GM18907 (cell line): ENCODE results near the gene TEX261.
A peak's percentile ranks its signal among the peaks of the same experiment; 100 is the strongest.

ENCODE experiments used
- ATAC-seq: cut with Tn5 transposase; IDR thresholded peaks from one replicate; pipeline ENCODE4 v1.9.1; 2021; ENCODE audit warnings: mild to moderate bottlenecking, moderate library complexity; ENCODE audit not compliant: unreplicated experiment

Gene TEX261

GRCh38 chr2:70982971-70983370 is 11.7 kb downstream of the TEX261 start:
- ATAC-seq, result no peak

GRCh38 chr2:70981866-70982810 is 12.5 kb downstream of the TEX261 start:
- no peak for ATAC-seq

- no peak for ATAC-seq
These were observed 13.3 kb downstream of the TEX261 start for GRCh38 chr2:70981421-70981820.

- ATAC-seq, result no peak
These were observed 15.0 kb downstream of the TEX261 start for GRCh38 chr2:70979626-70980025.

GRCh38 chr2:70979180-70979488 is 15.5 kb downstream of the TEX261 start:
- ATAC-seq, result no peak

GRCh38 chr2:70978341-70979179 is 16.1 kb downstream of the TEX261 start, which contains the start of gene ANKRD53:
ANKRD53 (plus strand) TSS chr2:70978630; CDS start chr2:70978646, 16 bp downstream.
- no peak for ATAC-seq

GRCh38 chr2:70977605-70978205 is 17.0 kb downstream of the TEX261 start:
- no peak for ATAC-seq

DNA sequence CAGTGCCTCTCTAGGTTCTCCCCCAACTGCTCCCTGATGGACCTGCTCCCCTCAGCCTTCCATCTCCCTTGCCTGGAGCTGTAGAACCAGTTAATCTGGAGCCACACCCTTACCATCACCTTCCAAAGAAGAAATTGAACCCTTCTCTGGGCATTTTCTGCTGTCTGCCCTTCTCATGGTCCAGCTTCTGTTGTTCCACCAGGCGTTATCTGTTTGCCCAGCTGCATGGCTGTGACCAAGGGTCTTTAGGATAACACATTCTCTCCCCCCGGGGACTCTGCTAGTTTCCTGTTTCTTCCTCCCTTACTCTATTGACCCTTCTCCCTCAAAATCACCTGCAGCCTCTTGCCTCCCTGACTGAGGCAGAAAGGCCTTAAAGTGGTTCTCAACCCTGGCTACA is 19.4 kb downstream of the TEX261 start:
- ATAC-seq, result no peak

- ATAC-seq, result no peak
These were observed 20.1 kb downstream of the TEX261 start for GRCh38 chr2:70974592-70974991.

DNA sequence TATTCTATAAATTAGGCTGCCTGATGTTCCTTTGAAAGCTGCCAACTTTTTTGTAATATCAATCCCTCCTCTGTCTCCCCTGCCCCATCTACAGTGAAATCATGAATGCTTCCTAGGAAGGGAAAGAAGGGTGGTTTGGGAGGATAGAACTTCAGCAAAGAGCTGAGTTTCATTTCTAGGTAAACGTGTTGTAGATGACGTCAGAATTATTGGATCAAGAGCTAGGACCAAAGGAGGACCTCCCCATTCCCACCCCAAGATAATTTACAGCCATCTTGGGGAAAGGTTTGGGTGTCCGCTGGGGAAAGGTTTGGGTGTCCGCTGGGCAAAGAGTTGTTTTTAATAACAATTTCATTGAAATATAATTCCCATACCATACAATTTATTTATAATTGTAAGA is 27.5 kb downstream of the TEX261 start:
- ATAC-seq, result no peak

- no peak for ATAC-seq
These were observed 28.0 kb downstream of the TEX261 start for GRCh38 chr2:70966681-70967080.

- no peak for ATAC-seq
These were observed 29.2 kb downstream of the TEX261 start for GRCh38 chr2:70965506-70965905.

- ATAC-seq, result peak; percentile 74
These were observed 29.9 kb downstream of the TEX261 start for GRCh38 chr2:70964596-70965386.

GRCh38 chr2:70964133-70964532 is 30.5 kb downstream of the TEX261 start:
- no peak for ATAC-seq

DNA sequence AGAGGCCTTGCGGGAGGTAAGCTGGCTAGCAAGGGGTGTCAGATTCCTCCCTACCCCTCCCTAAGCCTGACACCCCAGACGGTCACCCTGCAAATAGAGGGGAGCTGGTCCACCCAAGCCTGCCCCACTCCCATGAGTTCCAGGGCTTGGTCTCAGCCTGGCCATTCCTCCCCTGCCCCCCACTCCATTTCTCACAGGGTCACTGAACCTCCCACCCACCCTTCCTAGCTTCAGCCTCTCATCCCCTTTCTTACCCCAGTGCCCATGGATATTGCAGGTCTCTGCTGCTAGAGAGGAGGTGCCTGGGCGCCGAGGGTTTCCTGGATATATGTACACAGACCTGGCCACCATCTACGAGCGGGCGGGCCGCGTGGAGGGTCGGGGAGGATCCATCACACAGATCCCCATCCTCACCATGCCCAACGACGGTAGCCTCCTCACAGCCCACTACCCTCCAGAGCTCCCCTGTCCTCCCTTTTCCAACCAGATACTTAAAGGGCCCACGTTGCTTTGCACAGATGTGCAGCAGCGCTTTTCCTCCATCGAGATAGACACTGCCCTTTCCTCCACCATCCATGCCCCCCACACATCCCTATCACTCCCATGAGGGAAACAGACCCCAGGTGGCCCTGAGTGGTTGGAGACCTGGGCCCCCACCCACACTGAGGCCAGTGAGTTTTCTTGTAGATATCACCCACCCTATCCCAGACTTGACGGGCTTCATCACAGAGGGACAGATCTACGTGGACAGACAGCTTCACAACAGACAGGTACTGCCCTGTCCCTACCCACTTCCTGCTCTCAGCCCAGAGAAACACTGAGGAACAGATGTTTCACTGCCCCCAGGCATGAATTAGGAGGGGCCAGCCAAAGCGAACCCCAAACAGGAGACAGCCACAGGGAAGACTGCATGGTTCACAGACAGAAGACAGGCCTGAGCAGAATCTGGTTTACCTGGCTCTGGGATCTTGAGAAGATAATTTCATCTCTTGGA is 31.5 kb downstream of the TEX261 start:
- ATAC-seq, result no peak

- no peak for ATAC-seq
These were observed 32.3 kb downstream of the TEX261 start for GRCh38 chr2:70962211-70962884.

DNA sequence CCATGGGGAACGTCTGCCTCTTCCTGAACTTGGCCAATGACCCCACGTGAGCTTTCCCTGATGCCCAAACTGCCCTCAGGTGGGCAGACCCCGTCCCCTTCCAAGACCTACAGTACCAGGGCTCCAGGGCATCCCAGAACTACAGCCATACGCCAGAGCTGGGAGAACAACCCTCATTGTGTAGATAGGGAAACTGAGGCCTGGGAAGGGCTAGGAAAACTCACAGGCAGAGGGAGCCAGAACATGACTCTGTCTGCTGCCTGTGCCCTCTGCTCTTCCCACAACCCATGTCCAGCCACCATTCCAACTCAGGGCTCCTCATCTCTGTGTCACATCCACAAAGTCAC is 33.1 kb downstream of the TEX261 start:
- ATAC-seq, result no peak

DNA sequence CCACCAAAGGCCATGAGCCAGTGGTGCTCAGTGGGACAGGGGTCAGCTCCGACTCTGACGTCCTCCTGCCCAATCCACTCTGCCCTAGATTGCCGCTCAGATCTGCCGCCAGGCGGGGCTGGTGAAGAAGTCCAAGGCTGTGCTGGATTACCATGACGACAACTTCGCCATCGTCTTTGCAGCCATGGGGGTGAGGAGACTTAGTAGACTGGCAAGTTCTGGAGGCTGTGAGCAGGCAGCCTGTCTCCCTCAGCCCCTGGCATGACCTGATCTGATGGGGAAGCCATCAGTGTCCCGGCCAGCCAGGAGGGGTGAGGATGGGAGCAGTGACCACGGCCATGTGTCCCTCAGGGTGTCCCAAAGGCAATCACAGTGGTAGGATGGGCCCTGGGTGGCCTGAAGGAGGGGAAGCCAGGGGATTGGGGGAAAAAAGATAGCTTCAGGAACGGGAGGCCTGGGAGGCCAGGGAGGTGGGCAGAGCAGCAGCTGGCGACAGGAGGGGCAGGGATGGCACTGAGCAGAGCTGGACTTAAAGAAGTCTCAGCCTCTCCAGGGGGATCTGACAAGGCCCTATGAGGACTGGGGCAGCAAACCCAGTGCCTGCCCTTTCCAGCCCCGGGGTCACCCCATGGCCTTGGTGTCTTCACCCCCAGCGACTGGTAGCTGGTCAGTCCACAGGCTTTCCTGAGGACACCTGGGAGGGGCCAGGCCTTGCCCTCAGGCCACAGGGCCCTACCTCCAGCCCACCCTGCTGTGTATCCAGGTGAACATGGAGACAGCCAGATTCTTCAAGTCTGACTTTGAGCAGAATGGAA is 33.6 kb downstream of the TEX261 start:
- no peak for ATAC-seq
